ENCODE data around the gene FRMD4A. TPM values are rescaled to one million over a fixed set of nuclear protein-coding genes. Genes with fewer than 3 reads are reported as not detected.

The FRMD4A gene
- total RNA-seq, 1 experiment from 2014 or later = not detected

DNA sequence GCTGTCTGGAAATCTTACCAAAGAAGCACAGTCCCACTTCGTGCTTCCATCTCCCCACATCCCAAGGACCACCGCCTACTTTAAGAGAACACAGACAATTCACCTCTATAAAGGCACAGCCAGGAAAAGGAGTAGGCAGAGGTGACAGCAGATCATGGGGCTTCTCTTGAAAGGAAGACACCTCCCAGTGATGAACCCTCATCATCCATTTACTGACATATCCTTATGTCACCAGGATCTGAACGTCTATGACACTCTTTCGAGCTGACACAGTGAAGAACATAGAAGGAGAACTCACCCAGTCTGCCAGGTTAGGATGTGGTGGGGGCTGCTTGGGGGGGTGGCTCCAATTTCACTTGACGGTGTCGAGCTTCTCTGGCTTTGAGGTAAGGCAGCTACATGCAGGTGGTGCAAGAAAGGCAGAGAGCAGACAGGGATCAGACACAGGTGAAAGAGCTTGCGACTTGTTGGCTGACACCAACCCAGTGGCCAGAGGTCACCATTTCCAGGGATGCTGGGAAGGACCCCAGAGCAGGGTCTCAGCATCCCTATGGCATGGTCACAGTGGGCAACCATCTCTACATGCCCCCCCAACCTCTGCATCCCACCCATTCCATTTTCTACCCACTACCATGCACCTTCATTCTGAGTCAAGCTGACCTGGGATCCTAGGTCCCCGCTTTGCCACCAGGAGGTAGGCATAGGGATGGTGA lies 676.5 kb downstream of the FRMD4A start:
- DNase-seq (ENCODE audit: low spot score) = no peak

DNA sequence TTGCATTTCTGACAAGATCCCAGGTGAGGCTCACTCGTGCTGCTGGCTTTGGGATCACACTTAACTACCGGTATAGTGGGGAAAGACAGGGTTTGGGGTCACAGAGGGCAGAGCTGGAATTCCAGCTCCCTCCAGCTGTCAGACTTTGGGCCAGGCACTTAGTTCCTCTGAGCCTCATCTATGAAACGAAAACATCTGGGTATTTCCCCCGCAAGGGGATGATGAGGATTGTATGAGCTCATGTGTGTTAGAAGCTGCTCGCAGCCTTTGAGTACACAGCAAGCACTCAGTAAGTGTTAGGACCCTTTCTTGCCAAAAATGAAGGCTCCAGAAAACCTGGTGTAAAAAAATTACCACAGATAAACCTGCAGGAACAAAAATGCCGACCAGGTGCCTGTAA lies 677.9 kb downstream of the FRMD4A start:
- no peak for DNase-seq (ENCODE audit: low spot score)

DNA sequence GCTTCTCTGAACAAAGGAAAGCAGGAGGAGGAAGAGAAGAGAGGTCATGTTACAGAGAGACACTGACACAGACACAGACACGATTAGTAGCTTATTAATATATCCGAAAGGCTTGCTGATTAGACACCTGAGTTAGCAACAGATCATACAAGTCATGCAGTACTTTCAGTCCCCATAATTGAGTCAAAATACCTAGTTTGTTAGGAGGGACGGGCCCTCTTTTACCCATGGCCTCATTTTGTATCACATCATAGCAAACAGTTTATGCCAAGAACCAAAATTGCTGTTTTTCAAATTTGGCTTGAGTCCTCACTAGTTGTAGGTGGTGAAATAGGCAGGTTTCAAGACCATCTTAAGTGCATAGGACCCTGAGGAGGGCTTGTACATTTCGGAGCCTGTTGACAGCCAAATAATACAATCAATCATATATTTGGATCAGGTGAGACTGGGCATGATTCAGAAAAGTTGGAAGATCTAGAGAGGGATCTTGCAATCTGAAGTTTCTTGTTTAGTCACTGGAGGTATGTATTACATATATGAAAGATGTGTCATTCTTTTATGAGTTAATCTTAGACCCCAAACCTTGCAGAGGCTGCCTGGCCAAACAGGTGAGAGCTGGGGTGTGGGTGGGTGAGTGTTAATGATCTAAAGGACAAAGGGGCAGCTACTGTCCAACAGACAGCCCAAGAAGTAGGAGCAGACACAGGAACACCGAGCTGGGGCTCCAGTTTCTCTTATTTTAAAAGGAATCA lies 678.6 kb downstream of the FRMD4A start:
- DNase-seq (ENCODE audit: low spot score) = no peak

DNA sequence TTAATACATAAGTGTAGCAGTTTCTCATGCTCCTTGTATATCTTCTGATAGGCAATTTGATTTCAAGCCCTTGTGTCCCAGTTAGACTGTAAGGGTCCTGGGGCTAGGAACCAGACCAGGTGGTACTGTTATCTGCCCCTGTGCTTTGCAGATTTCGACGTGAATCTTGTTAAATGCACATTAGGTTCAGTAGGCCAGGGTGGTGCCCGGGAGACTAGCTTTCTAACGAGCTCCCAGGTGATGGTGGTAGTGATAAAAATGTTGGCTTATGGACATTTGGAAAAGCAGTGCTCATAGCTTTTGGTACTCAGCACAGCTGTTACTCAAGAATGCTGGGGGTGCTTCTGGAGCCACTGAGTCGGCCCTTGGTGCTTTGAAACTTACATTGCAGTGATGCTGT lies 679.8 kb downstream of the FRMD4A start:
- DNase-seq (ENCODE audit: low spot score) = no peak

DNA sequence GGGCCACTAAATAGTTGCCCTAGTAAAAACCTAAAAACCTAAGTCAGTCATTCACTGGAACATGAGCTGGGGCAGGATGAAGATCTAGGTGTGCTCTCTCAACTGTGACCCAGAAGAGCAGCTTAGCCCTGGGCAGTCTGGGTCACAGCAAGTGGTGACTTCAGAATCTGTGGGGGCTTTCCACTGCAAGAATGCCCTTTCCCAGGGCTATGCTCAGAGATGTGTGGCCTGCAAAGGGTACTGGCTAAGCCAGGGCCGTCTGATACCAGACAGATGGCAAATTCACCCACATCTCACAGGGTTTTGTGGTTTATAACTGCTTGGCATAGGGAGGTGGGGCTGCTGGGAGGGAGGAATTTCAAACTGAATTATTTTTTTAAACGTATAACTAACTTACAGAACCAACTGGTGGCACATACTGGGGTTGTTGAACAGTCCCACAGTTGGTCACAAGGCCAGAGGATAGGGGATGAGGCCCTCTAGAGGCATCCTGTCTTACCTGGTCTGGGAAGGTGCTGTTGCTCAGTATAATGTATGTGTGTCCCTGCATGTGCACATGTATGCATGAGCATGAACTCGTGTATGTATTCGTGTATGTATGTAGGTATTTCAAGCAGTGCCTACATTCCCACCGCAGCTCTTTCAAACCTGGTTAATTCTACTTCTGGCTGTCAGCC lies 680.7 kb downstream of the FRMD4A start:
- DNase-seq (ENCODE audit: low spot score) = no peak

DNA sequence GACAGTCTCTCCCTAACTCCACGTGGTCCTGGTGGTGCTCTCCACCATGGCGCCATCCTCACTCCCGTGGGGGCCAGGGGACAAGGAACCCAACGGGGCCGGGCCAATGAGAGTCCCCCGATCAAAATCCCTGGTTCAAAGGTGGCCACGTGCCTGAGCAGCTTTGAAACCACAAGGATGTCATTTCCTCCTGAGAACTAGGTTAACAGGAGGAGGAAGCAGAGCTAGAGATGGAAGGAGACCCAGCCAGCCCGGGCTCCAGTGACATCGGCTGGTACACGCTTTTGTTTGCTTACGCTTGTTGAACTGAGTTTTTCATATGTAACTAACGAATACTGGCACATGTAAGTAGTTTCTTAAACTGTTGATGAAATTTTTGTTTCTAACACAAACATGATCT lies 682.3 kb downstream of the FRMD4A start:
- no peak for DNase-seq (ENCODE audit: low spot score)

DNA sequence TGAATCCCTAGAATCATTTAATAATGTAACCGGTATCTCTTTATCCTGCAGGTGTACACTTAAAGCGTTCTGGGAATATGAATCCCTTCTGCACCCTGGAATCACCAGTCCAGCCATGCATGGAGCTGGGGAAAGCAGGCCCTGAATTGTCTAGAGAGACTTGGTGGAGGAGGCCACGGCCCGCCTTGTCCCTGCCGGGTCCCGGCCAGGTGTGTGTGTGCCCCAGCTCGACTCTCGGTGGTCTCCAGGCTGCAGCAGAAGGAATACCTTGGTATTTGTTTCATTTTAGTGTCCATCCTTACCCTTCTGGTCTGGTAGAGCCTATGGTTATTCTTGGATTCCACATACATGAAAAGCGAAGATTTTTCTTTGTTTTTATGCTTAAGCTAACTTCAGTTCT lies 685.9 kb downstream of the FRMD4A start:
- DNase-seq (ENCODE audit: low spot score) = no peak

DNA sequence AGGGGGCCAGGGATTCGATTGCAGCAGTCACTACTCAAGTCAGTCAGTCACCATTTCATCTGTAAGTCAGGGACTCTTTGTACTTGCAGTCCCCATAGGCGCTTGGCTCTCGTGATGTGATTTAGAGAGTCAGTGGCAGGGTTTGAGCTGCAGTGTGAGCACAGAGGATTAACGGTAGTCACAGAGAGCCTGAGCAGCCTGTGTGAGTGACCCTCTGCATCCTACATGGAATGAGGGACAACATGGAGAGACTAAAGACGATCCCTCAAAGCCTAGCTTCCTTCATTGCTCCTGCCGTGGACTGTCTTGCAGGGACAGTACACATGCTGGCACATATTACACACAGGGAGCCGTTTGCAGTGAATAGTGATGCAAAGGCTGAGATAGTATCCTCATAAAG lies 687.7 kb downstream of the FRMD4A start:
- no peak for DNase-seq (ENCODE audit: low spot score)

DNA sequence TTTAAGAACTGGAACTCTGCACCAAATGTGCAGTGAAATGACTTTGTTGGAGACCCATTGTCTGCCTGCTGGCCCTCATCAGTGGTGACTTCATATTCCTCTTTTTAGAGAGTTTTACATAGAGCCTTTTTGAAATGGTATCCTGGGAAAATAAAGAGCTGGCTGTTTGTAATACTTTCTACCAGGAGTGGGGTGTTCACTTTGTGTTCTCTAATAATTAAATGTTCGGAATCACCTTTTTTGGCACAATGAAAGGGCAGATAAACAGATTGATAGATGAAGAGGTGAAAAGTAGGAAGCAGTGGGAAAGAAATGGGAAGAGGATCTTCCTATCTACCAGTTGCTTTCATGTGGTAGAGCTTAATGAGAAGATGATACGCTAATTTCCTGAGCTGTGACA lies 688.4 kb downstream of the FRMD4A start:
- no peak for DNase-seq (ENCODE audit: low spot score)

DNA sequence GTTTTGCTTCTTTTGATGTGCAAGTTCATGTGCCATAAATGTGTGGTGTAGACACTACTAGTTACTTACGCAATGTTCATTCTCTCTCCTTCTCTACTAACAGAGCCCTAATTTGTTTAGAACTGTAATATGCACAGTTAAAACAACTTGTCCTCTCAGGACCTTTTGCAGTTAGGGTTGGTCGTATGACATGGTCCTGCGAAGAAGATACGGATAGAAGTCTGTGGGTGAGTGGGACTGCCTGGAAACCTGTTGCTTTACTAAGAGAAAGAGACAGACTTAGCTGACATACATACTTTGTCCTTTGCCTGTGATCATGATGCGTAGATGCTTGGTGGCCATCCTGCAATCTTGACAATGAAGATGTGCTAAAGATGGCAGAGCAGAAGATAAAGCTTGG lies 692.8 kb downstream of the FRMD4A start:
- DNase-seq (ENCODE audit: low spot score) = no peak

DNA sequence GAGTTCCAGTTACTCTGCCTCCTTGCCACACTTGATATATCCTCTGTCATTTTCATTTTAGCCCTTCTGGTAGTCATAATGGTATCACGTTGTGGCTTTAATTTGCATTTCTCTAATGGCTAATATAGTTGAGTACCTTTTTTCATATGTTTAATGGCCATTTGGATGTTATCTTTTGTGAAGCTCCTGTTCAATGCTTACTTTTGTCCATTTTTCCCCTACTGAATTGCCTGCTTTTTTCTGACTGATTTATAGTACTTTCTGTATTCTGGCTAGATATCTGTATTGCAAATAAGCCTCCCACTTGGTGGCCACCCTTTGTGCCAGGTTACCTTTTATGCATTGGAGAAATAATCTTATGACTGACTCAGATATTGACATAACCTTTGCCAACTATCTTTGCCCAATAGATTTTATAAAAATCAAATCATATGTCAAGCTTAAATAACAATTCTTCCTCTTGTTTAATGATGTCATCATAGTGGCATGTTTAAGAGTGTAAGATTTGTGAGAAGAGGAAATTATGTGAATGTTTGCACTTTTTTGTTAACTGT lies 693.3 kb downstream of the FRMD4A start:
- DNase-seq (ENCODE audit: low spot score) = no peak

DNA sequence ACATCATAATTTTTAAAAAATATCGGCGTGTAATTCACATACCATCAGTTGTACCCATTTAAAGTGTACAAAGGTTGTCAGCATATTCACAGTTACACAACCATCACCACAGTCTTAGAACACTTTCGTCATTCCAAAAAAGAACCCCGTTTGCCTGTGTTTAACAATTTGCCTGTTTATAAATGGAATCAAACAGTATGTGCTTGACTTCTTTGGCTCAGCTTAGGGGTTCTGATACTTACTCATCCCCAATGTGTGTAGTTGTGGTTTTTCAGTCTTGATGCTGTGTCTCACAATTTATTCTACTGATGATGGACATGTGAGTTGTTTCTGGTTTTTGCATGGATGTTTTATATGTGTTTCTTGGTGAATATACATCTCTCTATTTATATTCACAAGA lies 693.9 kb downstream of the FRMD4A start:
- no peak for DNase-seq (ENCODE audit: low spot score)

DNA sequence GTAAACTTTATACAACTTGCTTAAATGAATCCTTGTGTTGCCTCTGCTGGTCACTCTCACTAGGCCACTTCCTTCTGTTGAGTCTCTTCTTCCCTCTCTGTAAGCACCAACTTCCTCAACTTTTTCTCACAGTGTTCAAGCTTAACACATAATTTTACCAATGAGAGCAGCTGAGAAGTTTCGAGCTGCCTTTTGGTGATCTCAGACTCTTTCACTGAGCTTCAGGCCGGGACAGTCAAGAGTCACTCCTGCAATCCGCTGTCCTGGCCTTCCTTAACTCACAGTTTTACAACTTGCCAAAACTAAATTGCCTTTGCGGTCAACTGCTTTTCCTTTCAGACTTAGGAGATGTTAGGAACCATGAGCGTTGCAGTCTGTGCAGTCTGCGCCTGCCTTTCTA lies 696.5 kb downstream of the FRMD4A start:
- DNase-seq (ENCODE audit: low spot score) = no peak

DNA sequence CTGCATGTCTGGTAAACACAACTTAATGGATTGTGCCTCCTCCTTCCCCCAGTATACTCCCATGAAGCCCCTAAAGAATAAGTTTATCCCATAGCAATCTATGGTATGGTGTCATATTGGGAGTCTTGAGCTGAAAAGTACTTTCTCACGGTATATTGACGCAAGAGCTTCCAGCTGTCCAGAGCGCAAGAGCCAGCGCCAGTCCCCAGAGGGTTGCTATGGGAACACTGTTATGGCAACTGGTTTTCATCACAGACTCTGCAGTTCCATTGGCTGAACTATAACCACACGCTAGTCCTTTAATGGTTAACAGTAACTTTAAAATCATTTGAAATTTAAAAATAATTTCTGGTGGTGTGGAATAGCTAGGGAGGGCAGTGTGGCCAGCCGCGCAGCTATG lies 697.0 kb downstream of the FRMD4A start:
- no peak for DNase-seq (ENCODE audit: low spot score)

DNA sequence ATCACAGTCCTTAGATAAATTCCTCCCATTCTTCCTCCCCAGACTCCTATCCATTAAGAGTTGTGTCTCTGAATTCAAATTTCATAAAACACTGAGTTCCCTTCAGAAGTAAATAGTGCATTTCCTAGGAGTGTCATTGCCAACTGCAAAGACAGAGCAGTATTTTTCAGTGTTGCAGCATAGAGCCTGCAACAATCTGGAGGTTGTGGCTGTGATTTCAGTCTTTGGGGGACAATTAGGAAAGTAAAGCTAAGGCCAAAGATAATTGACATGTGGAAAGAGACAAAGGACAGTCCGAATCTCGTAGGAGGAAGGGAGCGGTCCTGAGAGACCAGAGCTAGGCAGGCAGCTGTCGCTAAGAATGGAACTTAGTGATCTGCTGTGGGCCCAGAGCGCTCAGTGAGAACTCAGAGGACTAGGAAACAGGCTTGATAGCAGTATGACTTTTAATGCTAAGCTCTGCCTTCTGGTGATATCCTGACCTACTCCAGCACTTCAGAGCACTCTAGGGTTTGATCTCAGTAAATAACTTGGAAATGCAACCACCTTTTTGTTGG lies 697.8 kb downstream of the FRMD4A start:
- no peak for DNase-seq (ENCODE audit: low spot score)

DNA sequence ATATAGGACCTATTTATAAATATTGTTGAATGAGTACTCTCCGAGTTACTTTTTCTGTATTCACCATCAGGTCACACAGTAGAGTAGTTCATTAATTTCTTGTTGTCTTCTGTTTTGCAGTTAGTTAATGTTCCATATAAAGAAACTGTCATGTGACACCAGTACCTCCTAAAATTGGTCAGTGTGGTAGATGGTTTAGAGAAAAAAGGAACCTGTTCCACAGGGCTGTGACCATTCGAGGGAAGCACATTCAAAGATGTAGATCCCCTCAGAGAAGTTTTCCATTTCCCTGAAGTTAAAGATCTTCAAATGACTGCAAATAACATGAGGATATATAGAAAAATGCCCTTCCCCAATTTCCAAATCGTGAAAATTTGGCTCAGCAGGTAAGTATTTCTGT lies 698.3 kb downstream of the FRMD4A start:
- no peak for DNase-seq (ENCODE audit: low spot score)

DNA sequence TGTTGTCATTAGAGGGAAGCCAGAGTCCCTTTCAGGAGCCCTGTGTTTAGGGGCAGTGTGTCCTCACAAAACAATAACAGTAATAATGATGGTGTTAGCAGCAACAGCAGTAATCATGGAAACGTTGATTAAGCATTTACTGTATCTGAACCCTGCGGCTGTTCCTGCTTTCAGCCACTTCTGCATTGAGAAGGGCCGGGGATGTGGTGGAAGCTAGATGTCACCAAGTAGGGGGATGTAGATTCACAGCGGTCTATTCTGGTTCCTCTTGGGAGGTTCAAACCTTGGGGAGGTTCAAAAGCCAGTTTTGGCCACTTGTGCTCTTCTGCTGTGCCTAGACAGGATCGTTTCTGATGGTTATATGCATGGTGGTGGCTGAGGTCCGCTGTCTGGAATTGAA lies 699.1 kb downstream of the FRMD4A start:
- no peak for DNase-seq (ENCODE audit: low spot score)

DNA sequence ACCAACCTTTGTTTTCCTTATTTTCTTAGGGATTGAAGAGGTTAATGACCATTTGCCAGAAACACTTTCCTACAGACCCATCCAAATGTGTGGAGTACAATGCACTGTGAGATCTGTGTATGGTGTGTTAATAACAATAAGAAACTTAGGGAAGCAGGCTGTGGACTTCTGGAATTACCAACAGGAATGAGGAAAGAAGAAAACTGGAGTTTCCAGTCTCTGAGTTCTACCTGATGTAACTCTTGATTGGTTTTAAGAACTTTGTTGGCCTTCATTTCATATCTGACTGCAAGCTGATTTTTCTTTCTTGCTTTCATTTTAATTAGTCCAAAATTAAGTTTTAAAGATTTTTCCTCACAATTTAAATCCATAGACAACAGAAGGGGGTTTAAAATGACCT lies 700.5 kb downstream of the FRMD4A start:
- no peak for DNase-seq (ENCODE audit: low spot score)

DNA sequence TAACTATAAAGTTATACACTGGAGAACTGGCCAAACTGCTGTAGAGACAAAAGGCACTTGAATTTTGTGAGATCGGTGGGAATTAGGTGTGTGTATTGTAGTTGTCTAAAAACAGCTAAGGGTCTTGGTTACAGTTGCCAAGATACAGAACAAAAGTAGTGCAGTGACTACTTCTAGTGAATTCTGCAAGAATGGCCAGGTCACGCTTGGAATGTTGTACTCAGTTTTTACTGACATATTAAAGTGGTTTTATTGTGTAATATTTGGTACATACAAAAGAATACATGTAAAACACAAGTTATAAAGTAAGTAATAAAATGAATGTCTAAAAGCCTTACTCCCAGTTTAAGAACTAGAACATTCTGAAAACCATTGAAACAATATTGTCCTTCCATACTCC lies 701.6 kb downstream of the FRMD4A start:
- no peak for DNase-seq (ENCODE audit: low spot score)

DNA sequence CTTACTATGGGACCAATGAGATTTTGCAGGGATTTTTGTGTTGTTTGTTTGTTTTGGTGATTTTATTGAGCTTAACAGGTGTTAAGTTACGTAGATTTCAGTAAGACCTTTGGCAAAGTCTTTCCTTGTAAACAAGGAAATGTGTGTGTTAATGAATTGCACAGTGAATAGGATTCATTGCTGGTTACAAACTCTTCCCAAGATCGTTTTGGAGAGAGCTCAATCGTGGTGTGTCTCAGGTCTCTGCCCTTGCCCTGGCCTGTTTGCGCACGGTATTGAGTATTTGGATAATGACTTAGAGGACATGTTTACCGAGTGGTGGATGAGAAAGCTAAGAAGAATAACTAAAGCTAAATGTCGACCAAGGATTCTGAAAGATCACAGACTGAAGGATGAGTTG lies 702.1 kb downstream of the FRMD4A start:
- no peak for DNase-seq (ENCODE audit: low spot score)

DNA sequence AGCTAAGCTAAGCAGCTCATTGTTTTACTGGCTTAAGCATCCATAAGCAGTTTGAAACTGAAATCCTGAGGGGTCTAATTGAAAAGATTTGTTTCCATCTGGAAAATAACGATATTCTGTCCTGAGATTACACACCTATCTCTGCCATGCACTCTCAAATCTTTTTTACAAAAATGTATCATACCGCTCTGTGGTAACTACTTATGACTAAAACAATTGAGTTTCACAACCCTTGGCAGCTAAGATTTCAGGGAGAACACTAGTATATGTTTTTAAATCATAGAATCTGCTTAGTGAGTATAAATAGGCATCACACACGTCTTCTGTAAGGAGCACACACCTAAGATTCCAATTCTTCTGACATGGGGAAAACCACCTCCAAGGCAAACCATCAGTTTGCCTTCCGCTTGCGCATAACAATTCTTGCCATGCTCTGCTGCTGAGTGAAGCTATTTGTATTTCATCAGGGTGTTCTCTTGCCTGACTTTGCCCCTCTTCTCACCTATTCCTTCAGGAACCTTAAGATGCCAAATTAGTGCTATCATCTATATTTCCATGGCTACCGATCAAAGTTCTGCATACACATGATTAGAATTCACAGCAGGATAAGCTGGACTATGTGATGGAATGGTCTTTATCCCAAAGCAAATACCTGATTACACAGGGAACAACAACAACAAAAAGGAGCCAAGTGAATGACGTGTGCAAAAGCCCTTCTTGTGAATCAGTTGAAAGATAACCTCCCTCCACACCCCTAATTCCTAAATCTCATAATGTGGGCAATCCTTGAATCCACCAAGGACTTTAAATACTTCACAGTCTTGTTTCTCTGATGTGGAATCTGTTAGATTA lies 703.0 kb downstream of the FRMD4A start:
- no peak for DNase-seq (ENCODE audit: low spot score)

Data from HT-29 (cell line).